Muscle layer of duodenum (tissue), 2 donors: Measurements from ENCODE around the gene EDDM13.

Source experiments
- H3K27ac ChIP-seq: one replicate; pipeline ENCODE4 v1.7.0; 2013; ENCODE audit warnings: mild to moderate bottlenecking, low read length
- H3K27me3 ChIP-seq: one replicate; pipeline ENCODE4 v1.7.0; 2013; ENCODE audit warnings: low read depth, mild to moderate bottlenecking, control low read depth, low read length
- H3K36me3 ChIP-seq, 2 donors: one replicate each; pipeline ENCODE4 v1.7.0; 2013; ENCODE audit warnings: low read length in 2 of 2, control low read depth in 1 of 2, mild to moderate bottlenecking in 1 of 2; ENCODE audit not compliant: insufficient read depth in 2 of 2, control insufficient read depth in 1 of 2
- H3K4me1 ChIP-seq, 2 donors: one replicate each; pipeline ENCODE4 v1.7.0; 2013; ENCODE audit warnings: low read length in 2 of 2, mild to moderate bottlenecking in 2 of 2, control low read depth in 1 of 2, moderate library complexity in 1 of 2; ENCODE audit not compliant: insufficient read depth in 2 of 2, control insufficient read depth in 1 of 2
- H3K4me3 ChIP-seq, 2 donors: one replicate each; pipeline ENCODE4 v1.7.0; 2013; ENCODE audit warnings: low read length in 2 of 2, low read depth in 1 of 2, mild to moderate bottlenecking in 1 of 2
- H3K9me3 ChIP-seq, 2 donors: one replicate each; pipeline ENCODE4 v1.7.0; 2013; ENCODE audit warnings: low read length in 2 of 2, control low read depth in 1 of 2, mild to moderate bottlenecking in 1 of 2; ENCODE audit not compliant: control insufficient read depth in 1 of 2
- donor health status: healthy.

EDDM13 gene

GRCh38 chr19:56312342-56312741, 39.8 kb downstream of the EDDM13 start:
- no peak overlapping the region for H3K4me3 ChIP-seq
- H3K9me3 ChIP-seq, result no peaks in the 10 kb centered on the region
- no peaks in the 10 kb centered on the region for H3K27me3 ChIP-seq
- no peak overlapping the region for H3K27ac ChIP-seq
- peaks cover 6 to 17% of the 10 kb centered on the region in 2 donors for H3K4me1 ChIP-seq
- peaks cover 0 to 5% of the 10 kb centered on the region in 2 donors for H3K36me3 ChIP-seq

DNA sequence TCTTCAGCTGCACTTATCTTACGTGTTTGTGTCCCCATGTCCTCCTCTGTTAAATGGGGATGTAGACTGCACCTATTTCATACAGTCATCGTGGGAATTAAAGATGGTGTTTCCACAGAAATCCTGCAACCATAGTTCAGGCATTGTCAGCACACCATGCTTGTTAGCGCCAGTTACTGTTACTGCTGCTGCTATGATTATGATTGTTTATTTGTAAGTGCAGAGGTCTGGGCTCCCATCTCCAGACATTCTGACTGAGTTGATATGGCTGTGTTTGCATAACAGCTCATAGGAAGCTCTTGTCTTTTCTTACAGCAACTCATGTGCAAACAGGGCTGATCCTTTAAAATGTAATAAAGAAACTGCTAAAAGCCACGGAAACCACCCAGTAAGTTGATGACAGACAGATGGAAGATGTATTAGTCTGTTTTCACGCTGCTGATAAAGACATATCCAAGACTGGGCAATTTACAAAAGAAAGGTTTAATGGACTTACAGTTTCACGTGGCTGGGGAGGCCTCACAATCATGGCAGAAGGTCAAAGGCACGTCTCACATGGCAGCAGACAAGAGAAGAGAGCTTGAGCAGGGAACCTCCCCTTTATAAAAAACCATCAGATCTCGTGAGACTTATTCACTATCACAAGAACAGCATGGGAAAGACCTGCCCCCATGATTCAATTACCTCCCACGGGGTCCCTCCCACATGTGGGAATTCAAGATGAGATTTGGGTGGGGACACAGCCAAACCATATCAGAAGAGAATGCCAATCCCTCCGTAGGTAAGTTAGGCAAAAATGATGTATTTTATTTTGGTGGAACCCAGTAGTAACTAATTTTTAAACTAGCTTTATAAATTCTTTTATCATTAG, 40.5 kb downstream of the EDDM13 start:
- peak overlapping the region; percentile 92 for H3K27ac ChIP-seq
- peak overlapping the region; percentile 64 to 77 for H3K4me3 ChIP-seq

GRCh38 chr19:56314018-56314380, 41.5 kb downstream of the EDDM13 start:
- Histone ChIP-seq H3K9me3 (no peaks in the 10 kb centered on the region), H3K27me3 (no peaks in the 10 kb centered on the region), H3K4me1 (peaks cover 6 to 17% of the 10 kb centered on the region in 2 donors), H3K4me3 (peak overlapping the region; percentile 64 to 77), H3K36me3 (peaks cover 0 to 5% of the 10 kb centered on the region in 2 donors), H3K27ac (peak overlapping the region; percentile 92)

More for the DNA sequence above, 40.5 kb downstream of the EDDM13 start:
- Histone ChIP-seq H3K9me3 (no peaks in the 10 kb centered on the region), H3K4me1 (peaks cover 6 to 17% of the 10 kb centered on the region in 2 donors), H3K27me3 (no peaks in the 10 kb centered on the region), H3K36me3 (peaks cover 0 to 5% of the 10 kb centered on the region in 2 donors)

- Histone ChIP-seq H3K27ac (peak within 1 kb of the TSS; percentile 92), H3K36me3 (peaks cover 0 to 5% of the 10 kb centered on the region in 2 donors), H3K4me1 (peaks cover 6 to 17% of the 10 kb centered on the region in 2 donors), H3K9me3 (no peaks in the 10 kb centered on the region), H3K27me3 (no peaks in the 10 kb centered on the region), H3K4me3 (peak within 1 kb of the TSS; percentile 64 to 77)
Observed at GRCh38 chr19:56314381-56315076, 42.0 kb downstream of the EDDM13 start, which contains the start of gene ZSCAN5A. Gene ZSCAN5A, minus strand, starts transcription at chr19:56314839. Its CDS starts 89,793 bp downstream, at chr19:56225046.

GRCh38 chr19:56315077-56315828, 42.7 kb downstream of the EDDM13 start:
- Histone ChIP-seq H3K4me1 (peaks cover 6 to 17% of the 10 kb centered on the region in 2 donors), H3K36me3 (peaks cover 0 to 5% of the 10 kb centered on the region in 2 donors), H3K9me3 (no peaks in the 10 kb centered on the region), H3K27ac (peak overlapping the region; percentile 92), H3K4me3 (peak overlapping the region; percentile 64 to 77), H3K27me3 (no peaks in the 10 kb centered on the region)

GRCh38 chr19:56316728-56317127, 44.2 kb downstream of the EDDM13 start:
- peaks cover 6 to 17% of the 10 kb centered on the region in 2 donors for H3K4me1 ChIP-seq
- H3K27ac ChIP-seq, result no peak overlapping the region

DNA sequence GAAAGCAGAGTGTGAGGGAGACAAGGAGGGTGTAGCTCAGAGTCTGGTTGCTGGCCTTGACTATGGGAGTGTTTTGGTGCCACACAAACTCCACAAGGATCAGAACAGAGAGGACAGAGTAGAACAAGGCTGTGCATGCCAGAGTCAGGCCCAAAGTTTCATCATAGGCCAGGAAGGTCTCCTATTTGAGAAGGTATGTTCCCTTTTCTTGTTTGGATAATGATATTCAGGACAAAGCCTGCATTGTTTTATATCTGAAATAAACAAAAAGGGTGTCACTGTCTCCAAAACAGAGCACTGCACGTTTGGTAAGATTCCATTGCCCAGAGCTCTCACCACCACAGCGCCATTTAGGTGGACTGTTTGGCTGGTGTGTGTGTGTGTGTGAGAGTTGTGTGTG, 45.2 kb downstream of the EDDM13 start:
- Histone ChIP-seq H3K36me3 (peaks cover 0 to 5% of the 10 kb centered on the region in 2 donors), H3K4me1 (peaks cover 6 to 16% of the 10 kb centered on the region in 2 donors), H3K9me3 (no peaks in the 10 kb centered on the region), H3K27ac (no peak overlapping the region), H3K4me3 (no peak overlapping the region), H3K27me3 (no peaks in the 10 kb centered on the region)

More at GRCh38 chr19:56316728-56317127, 44.2 kb downstream of the EDDM13 start:
- H3K9me3 ChIP-seq, result no peaks in the 10 kb centered on the region
- no peaks in the 10 kb centered on the region for H3K27me3 ChIP-seq
- no peak overlapping the region for H3K4me3 ChIP-seq
- H3K36me3 ChIP-seq, result peaks cover 0 to 5% of the 10 kb centered on the region in 2 donors

- Histone ChIP-seq H3K27ac (no peak overlapping the region), H3K4me3 (no peak overlapping the region), H3K36me3 (no peaks in the 10 kb centered on the region), H3K9me3 (no peaks in the 10 kb centered on the region), H3K4me1 (peaks cover 0 to 5% of the 10 kb centered on the region in 2 donors), H3K27me3 (no peaks in the 10 kb centered on the region)
Observed at GRCh38 chr19:56319991-56320390, 47.4 kb downstream of the EDDM13 start.

DNA sequence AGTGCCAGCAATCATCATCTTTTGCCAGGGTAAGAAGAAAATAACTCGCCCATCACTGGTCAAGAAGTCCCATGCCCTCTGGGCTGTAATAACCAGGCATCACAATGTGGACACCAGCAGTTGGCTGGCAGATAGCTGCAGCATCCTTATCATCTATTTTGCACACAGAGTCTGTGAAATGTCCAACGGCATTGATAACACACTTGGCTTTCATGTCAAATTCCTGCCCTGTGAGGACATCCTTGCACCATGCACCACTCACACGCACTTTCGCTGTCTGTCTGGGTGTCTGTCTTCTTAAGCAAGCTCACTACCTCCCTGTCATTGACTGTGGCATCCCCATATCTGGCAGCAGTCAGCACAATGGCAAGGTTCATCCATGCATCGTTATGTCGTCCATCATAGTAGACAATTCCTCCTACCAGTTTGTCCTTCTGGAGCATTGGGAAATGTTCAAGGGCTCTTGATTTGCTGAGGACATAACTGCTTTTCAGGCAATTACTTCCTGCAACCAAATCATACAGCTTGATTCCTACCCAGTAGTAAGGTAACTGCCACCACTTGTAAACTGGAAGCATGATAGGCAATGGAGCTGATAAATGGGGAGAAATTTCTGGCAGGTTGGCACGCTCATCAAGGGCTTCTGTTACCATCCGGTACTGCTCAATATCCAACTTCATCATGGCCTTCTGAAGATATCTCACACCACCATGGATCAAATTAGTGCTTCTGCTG, 48.9 kb downstream of the EDDM13 start:
- no peak overlapping the region for H3K27ac ChIP-seq
- H3K27me3 ChIP-seq, result no peaks in the 10 kb centered on the region
- no peaks in the 10 kb centered on the region for H3K9me3 ChIP-seq
- H3K4me1 ChIP-seq, result no peaks in the 10 kb centered on the region
- no peak overlapping the region for H3K4me3 ChIP-seq
- H3K36me3 ChIP-seq, result no peaks in the 10 kb centered on the region

GRCh38 chr19:56321989-56322440, 49.5 kb downstream of the EDDM13 start:
- no peaks in the 10 kb centered on the region for H3K9me3 ChIP-seq
- H3K36me3 ChIP-seq, result no peaks in the 10 kb centered on the region
- no peak overlapping the region for H3K4me3 ChIP-seq
- peak overlapping the region; percentile 39 for H3K27ac ChIP-seq
- H3K4me1 ChIP-seq, result no peaks in the 10 kb centered on the region
- no peaks in the 10 kb centered on the region for H3K27me3 ChIP-seq
